ENCODE results near the gene PCDHGA12. TPM values are rescaled to one million over a fixed set of nuclear protein-coding genes. Genes with fewer than 3 reads are reported as not detected.

Gene PCDHGA12
- total and polyA plus RNA-seq, 10 of the 15 experiments (the other 5 are each of a cell fraction or from before 2014, with no cell fraction given): 0.04 to 0.79 (median 0.36) TPM; not detected in 2

- no peak for TF ChIP-seq USF2 (IDR thresholded peaks at IDR 0.05; ENCODE audit: borderline replicate concordance, low read depth, low read length)
These were observed 10.0 kb downstream of the PCDHGA12 start (continued) for GRCh38 chr5:141440341-141440740.

GRCh38 chr5:141441571-141442170, 11.4 kb downstream of the PCDHGA12 start:
- intact Hi-C loops (cut with micrococcal nuclease; ENCODE audit: unreplicated experiment): no loop called here
- H4K20me1 ChIP-seq (ENCODE audit: control insufficient read depth, insufficient read depth): no peaks in the 10 kb centered on the region
- H3K4me1 ChIP-seq (ENCODE audit: control insufficient read depth, insufficient read depth, low read length): no peaks in the 10 kb centered on the region
- H3K36me3 ChIP-seq (ENCODE audit: control insufficient read depth in 2 of 2, insufficient read depth in 2 of 2, low read length in 1 of 2): no peaks in the 10 kb centered on the region
- no peak overlapping the region for H3K4me3 ChIP-seq
- ChIA-PET POLR2A (no interaction called here), CTCF (interaction anchor here (1.0 to 2.2 kb wide), 2 partner anchors 21 to 34 kb away, joined by 3 to 8 read pairs; partner anchors contain the start of genes PCDHGA11 and PCDHGC3), RAD21 (ENCODE audit: unreplicated experiment) (no interaction called here), SMC1A (ENCODE audit: uncharacterized antibody, unreplicated experiment) (no interaction called here)
- in situ Hi-C loops (cut with MboI): no loop called here
- no peak overlapping the region for H2AFZ ChIP-seq (ENCODE audit: control insufficient read depth, low read depth, low read length)
- H3K4me2 ChIP-seq (ENCODE audit: control insufficient read depth, insufficient read depth): no peak overlapping the region
- DNase-seq (ENCODE audit: low read depth, low spot score) (no peak), FAIRE-seq (no peak), ATAC-seq (no peak)
- H3K9me3 ChIP-seq (replicated peaks; ENCODE audit: control insufficient read depth, insufficient read depth, low read length): no peaks in the 10 kb centered on the region; the same call in 2 of the 3 replicates
- WGBS (ENCODE audit: insufficient coverage, insufficient replicate concordance, low lambda C conversion rate, missing lambda C conversion rate): 96% methylated on average over 48 of the region's 50 CpGs
- no peaks in the 10 kb centered on the region for H3K27me3 ChIP-seq (replicated peaks in 1 of 2; ENCODE audit: control insufficient read depth in 2 of 2, insufficient read depth in 2 of 2, low read length in 1 of 2)
- no TSS peak for BruUV-seq (replicated peaks)
- H3K27ac ChIP-seq (ENCODE audit: control insufficient read depth, insufficient read depth): no peak overlapping the region
- H3K9ac ChIP-seq (ENCODE audit: control insufficient read depth, insufficient read depth, low read length): no peak overlapping the region
- H3K79me2 ChIP-seq (ENCODE audit: control insufficient read depth, insufficient read depth, low read length): no peaks in the 10 kb centered on the region
- TF ChIP-seq ZNF622 (IDR thresholded peaks at IDR 0.05): no peak
- TF ChIP-seq CREB1 (IDR thresholded peaks at IDR 0.05; ENCODE audit: low read depth): no peak
- no peak for TF ChIP-seq SP1 (IDR thresholded peaks at IDR 0.05; ENCODE audit: low read depth, low read length)
- no peak for TF ChIP-seq ESRRA (IDR thresholded peaks at IDR 0.05; ENCODE audit: low read length)
- TF ChIP-seq IKZF2 (IDR thresholded peaks at IDR 0.05): no peak
- TF ChIP-seq, protein P1, sequence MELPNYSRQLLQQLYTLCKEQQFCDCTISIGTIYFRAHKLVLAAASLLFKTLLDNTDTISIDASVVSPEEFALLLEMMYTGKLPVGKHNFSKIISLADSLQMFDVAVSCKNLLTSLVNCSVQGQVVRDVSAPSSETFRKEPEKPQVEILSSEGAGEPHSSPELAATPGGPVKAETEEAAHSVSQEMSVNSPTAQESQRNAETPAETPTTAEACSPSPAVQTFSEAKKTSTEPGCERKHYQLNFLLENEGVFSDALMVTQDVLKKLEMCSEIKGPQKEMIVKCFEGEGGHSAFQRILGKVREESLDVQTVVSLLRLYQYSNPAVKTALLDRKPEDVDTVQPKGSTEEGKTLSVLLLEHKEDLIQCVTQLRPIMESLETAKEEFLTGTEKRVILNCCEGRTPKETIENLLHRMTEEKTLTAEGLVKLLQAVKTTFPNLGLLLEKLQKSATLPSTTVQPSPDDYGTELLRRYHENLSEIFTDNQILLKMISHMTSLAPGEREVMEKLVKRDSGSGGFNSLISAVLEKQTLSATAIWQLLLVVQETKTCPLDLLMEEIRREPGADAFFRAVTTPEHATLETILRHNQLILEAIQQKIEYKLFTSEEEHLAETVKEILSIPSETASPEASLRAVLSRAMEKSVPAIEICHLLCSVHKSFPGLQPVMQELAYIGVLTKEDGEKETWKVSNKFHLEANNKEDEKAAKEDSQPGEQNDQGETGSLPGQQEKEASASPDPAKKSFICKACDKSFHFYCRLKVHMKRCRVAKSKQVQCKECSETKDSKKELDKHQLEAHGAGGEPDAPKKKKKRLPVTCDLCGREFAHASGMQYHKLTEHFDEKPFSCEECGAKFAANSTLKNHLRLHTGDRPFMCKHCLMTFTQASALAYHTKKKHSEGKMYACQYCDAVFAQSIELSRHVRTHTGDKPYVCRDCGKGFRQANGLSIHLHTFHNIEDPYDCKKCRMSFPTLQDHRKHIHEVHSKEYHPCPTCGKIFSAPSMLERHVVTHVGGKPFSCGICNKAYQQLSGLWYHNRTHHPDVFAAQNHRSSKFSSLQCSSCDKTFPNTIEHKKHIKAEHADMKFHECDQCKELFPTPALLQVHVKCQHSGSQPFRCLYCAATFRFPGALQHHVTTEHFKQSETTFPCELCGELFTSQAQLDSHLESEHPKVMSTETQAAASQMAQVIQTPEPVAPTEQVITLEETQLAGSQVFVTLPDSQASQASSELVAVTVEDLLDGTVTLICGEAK (IDR thresholded peaks at IDR 0.05; ENCODE audit: borderline replicate concordance): no peak
- TF ChIP-seq RBBP5 (conservative IDR thresholded peaks at IDR 0.05): no peak
- TF ChIP-seq, protein P2, sequence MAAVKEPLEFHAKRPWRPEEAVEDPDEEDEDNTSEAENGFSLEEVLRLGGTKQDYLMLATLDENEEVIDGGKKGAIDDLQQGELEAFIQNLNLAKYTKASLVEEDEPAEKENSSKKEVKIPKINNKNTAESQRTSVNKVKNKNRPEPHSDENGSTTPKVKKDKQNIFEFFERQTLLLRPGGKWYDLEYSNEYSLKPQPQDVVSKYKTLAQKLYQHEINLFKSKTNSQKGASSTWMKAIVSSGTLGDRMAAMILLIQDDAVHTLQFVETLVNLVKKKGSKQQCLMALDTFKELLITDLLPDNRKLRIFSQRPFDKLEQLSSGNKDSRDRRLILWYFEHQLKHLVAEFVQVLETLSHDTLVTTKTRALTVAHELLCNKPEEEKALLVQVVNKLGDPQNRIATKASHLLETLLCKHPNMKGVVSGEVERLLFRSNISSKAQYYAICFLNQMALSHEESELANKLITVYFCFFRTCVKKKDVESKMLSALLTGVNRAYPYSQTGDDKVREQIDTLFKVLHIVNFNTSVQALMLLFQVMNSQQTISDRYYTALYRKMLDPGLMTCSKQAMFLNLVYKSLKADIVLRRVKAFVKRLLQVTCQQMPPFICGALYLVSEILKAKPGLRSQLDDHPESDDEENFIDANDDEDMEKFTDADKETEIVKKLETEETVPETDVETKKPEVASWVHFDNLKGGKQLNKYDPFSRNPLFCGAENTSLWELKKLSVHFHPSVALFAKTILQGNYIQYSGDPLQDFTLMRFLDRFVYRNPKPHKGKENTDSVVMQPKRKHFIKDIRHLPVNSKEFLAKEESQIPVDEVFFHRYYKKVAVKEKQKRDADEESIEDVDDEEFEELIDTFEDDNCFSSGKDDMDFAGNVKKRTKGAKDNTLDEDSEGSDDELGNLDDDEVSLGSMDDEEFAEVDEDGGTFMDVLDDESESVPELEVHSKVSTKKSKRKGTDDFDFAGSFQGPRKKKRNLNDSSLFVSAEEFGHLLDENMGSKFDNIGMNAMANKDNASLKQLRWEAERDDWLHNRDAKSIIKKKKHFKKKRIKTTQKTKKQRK (IDR thresholded peaks at IDR 0.05; ENCODE audit: low read depth, low read length): no peak
- TF ChIP-seq, protein P3, sequence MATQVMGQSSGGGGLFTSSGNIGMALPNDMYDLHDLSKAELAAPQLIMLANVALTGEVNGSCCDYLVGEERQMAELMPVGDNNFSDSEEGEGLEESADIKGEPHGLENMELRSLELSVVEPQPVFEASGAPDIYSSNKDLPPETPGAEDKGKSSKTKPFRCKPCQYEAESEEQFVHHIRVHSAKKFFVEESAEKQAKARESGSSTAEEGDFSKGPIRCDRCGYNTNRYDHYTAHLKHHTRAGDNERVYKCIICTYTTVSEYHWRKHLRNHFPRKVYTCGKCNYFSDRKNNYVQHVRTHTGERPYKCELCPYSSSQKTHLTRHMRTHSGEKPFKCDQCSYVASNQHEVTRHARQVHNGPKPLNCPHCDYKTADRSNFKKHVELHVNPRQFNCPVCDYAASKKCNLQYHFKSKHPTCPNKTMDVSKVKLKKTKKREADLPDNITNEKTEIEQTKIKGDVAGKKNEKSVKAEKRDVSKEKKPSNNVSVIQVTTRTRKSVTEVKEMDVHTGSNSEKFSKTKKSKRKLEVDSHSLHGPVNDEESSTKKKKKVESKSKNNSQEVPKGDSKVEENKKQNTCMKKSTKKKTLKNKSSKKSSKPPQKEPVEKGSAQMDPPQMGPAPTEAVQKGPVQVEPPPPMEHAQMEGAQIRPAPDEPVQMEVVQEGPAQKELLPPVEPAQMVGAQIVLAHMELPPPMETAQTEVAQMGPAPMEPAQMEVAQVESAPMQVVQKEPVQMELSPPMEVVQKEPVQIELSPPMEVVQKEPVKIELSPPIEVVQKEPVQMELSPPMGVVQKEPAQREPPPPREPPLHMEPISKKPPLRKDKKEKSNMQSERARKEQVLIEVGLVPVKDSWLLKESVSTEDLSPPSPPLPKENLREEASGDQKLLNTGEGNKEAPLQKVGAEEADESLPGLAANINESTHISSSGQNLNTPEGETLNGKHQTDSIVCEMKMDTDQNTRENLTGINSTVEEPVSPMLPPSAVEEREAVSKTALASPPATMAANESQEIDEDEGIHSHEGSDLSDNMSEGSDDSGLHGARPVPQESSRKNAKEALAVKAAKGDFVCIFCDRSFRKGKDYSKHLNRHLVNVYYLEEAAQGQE (IDR thresholded peaks at IDR 0.05; ENCODE audit: low read depth, low read length): no peak

All from GM12878 (cell line).